SK-N-SH (cell line): Measurements from ENCODE around the gene MRPL49. TPM values are rescaled to one million over a fixed set of nuclear protein-coding genes. Genes with fewer than 3 reads are reported as not detected.

Experiments
- CTCF ChIA-PET: fragments of 300-600, 350-600 bp; formaldehyde crosslinking; extraction: SDS; loops from one replicate; lab custom pipeline; 2021; lab: Yijun Ruan, JAX
- POLR2A ChIA-PET: fragments of 350-600 bp; sonication (Branson Sonifier 250); formaldehyde crosslinking; extraction: SDS; loops from one replicate; lab custom pipeline; 2020; ENCODE audit warnings: antibody characterized with exemption, inconsistent platforms; lab: Yijun Ruan, JAX
- DNase-seq: peaks from one replicate; pipeline ENCODE4 v3.0.0; 2012
- H2AFZ ChIP-seq: fragments of 200-600 bp; sonication (generic); 2 replicates; pipeline ENCODE4 v1.8.1; 2016; ENCODE audit warnings: antibody characterized with exemption, mild to moderate bottlenecking, low read depth
- H3F3A ChIP-seq: fragments of 200-600 bp; sonication (generic); replicated peaks from 2 replicates; pipeline ENCODE3; 2016; ENCODE audit warnings: antibody characterized with exemption, mild to moderate bottlenecking; ENCODE audit not compliant: insufficient read depth
- H3K27ac ChIP-seq, 2 experiments: fragments of 200-500 bp in 1 of 2; fragments of 200-600 bp in 1 of 2; sonication (Bioruptor generic) in 1 of 2; sonication (generic), shearing (Covaris generic) in 1 of 2; 2 replicates each; pipeline versions ENCODE4 v1.5.1 to v1.6.1; 2014 to 2016; ENCODE audit warnings: low read depth in 2 of 2, inconsistent platforms in 1 of 2, low read length in 1 of 2, mild to moderate bottlenecking in 1 of 2, mixed read lengths in 1 of 2
- H3K27me3 ChIP-seq: fragments of 200-600 bp; sonication (generic), shearing (Covaris generic); 2 replicates; pipeline ENCODE4 v1.6.1; 2016; ENCODE audit warnings: mixed run types; ENCODE audit not compliant: insufficient read depth
- H3K36me3 ChIP-seq, 2 experiments: fragments of 200-500 bp in 1 of 2; fragments of 200-600 bp in 1 of 2; sonication (Bioruptor generic) in 1 of 2; sonication (generic) in 1 of 2; replicated peaks in 1 of 2; 2 replicates each; pipeline versions ENCODE3 to v1.5.1; 2014 to 2016; ENCODE audit warnings: low read length in 1 of 2, mild to moderate bottlenecking in 1 of 2; ENCODE audit not compliant: insufficient read depth in 2 of 2, control insufficient read depth in 1 of 2
- H3K4me1 ChIP-seq, 2 experiments: fragments of 200-500 bp in 1 of 2; fragments of 200-600 bp in 1 of 2; sonication (Bioruptor generic) in 1 of 2; sonication (generic), shearing (Covaris generic) in 1 of 2; 2 replicates each; pipeline versions ENCODE4 v1.5.1 to v1.6.1; 2014 to 2016; ENCODE audit warnings: low read depth in 1 of 2, low read length in 1 of 2, mixed run types in 1 of 2; ENCODE audit not compliant: insufficient read depth in 2 of 2, control insufficient read depth in 1 of 2
- H3K4me2 ChIP-seq: fragments of 200-600 bp; sonication (generic), shearing (Covaris generic); 2 replicates; pipeline ENCODE4 v1.6.1; 2017; ENCODE audit warnings: mixed run types
- H3K4me3 ChIP-seq, 2 experiments: fragments of 200-500 bp in 1 of 2; fragments of 200-600 bp in 1 of 2; sonication (Bioruptor generic) in 1 of 2; sonication (generic), shearing (Covaris generic) in 1 of 2; 2 replicates each; pipeline versions ENCODE4 v1.5.1 to v1.8.1; 2014 to 2016; ENCODE audit warnings: low read depth in 2 of 2, inconsistent platforms in 1 of 2, low read length in 1 of 2, mild to moderate bottlenecking in 1 of 2, mixed read lengths in 1 of 2, moderate library complexity in 1 of 2
- H3K79me2 ChIP-seq: fragments of 200-600 bp; sonication (generic); 2 replicates; pipeline ENCODE4 v1.8.1; 2017; ENCODE audit warnings: mild to moderate bottlenecking; ENCODE audit not compliant: insufficient read depth
- H3K9ac ChIP-seq: fragments of 200-600 bp; sonication (generic); 2 replicates; pipeline ENCODE4 v1.6.1; 2017; ENCODE audit warnings: mixed run types
- H3K9me2 ChIP-seq: fragments of 200-600 bp; sonication (generic); 2 replicates; pipeline ENCODE4 v1.6.1; 2017; ENCODE audit warnings: mixed run types
- H3K9me3 ChIP-seq: fragments of 200-600 bp; sonication (generic); 2 replicates; pipeline ENCODE4 v1.6.1; 2017; ENCODE audit warnings: mixed run types, mild to moderate bottlenecking, moderate library complexity
- H4K20me1 ChIP-seq: fragments of 200-600 bp; sonication (generic); 2 replicates; pipeline ENCODE4 v1.6.1; 2017; ENCODE audit warnings: mild to moderate bottlenecking, mixed run types; ENCODE audit not compliant: insufficient read depth
- CHD2 ChIP-seq: fragments of 150-350 bp; IDR thresholded peaks from 2 replicates; pipeline ENCODE4 v1.6.1; 2018; ENCODE audit warnings: low read length; ENCODE audit not compliant: partially characterized antibody
- ELF1 ChIP-seq: IDR thresholded peaks from 2 replicates; pipeline ENCODE4 v1.4.0; 2012
- EP300 ChIP-seq, 2 experiments: IDR thresholded peaks; 2 replicates each; pipeline versions ENCODE4 v1.4.0 to v1.6.1; 2012; ENCODE audit warnings: borderline replicate concordance in 1 of 2, low read depth in 1 of 2, low read length in 1 of 2
- EZH2phosphoT487 ChIP-seq: fragments of 200-600 bp; sonication (generic); IDR thresholded peaks from 2 replicates; pipeline ENCODE4 v1.6.1; 2017; ENCODE audit warnings: low read depth, mixed run types, mild to moderate bottlenecking, antibody characterized with exemption, moderate library complexity, borderline replicate concordance
- FOXM1 ChIP-seq: IDR thresholded peaks from 2 replicates; pipeline ENCODE4 v1.4.0; 2012; ENCODE audit warnings: low read depth, mild to moderate bottlenecking
- GABPA ChIP-seq: IDR thresholded peaks from 2 replicates; pipeline ENCODE4 v1.4.0; 2012; ENCODE audit warnings: low read depth, mild to moderate bottlenecking
- MEF2A ChIP-seq: IDR thresholded peaks from 2 replicates; pipeline ENCODE4 v1.4.0; 2012; ENCODE audit warnings: low read depth, borderline replicate concordance
- NFIC ChIP-seq: IDR thresholded peaks from 2 replicates; pipeline ENCODE4 v1.4.0; 2012; ENCODE audit warnings: borderline replicate concordance
- RAD21 ChIP-seq: IDR thresholded peaks from 2 replicates; pipeline ENCODE4 v1.6.1; 2012; ENCODE audit warnings: mild to moderate bottlenecking, low read length
- RXRA ChIP-seq: IDR thresholded peaks from 2 replicates; pipeline ENCODE4 v1.4.0; 2012; ENCODE audit warnings: low read depth, mild to moderate bottlenecking, borderline replicate concordance
- TAF1 ChIP-seq: IDR thresholded peaks from 2 replicates; pipeline ENCODE4 v1.6.1; 2012; ENCODE audit warnings: low read depth, mild to moderate bottlenecking, low read length, moderate library complexity, borderline replicate concordance
- TCF12 ChIP-seq: IDR thresholded peaks from 2 replicates; pipeline ENCODE4 v1.4.0; 2012
- TEAD4 ChIP-seq: IDR thresholded peaks from 2 replicates; pipeline ENCODE4 v1.4.0; 2012; ENCODE audit warnings: mild to moderate bottlenecking, borderline replicate concordance; ENCODE audit not compliant: insufficient read depth
- USF1 ChIP-seq: IDR thresholded peaks from 2 replicates; pipeline ENCODE4 v1.4.0; 2012; ENCODE audit warnings: low read depth, borderline replicate concordance
- WGBS: methylation state at CpG from one replicate; pipeline ENCODE4 v1.1.6; 2017; ENCODE audit warnings: low lambda C conversion rate; 5-methylcytosine and 5-hydroxymethylcytosine counted together
- polyA plus RNA-seq, 3 experiments: library from polyadenylated mRNA; depleted of rRNA; stranded (reverse); fragments of >200 nt; gene quantifications; 2 replicates each; pipeline ENCODE4 v1.2.3, GENCODE V29; 2012
- TF ChIP-seq, protein P1 (sequence below): fragments of 150-350 bp; IDR thresholded peaks from 2 replicates; pipeline ENCODE4 v1.6.1; 2017; ENCODE audit warnings: antibody characterized with exemption, low read length, low read depth, borderline replicate concordance
- TF ChIP-seq, protein P2 (sequence below): IDR thresholded peaks from 2 replicates; pipeline ENCODE4 v1.6.1; 2012; ENCODE audit warnings: mild to moderate bottlenecking, low read depth, low read length, moderate library complexity
- TF ChIP-seq, protein P3 (sequence below): IDR thresholded peaks from 2 replicates; pipeline ENCODE4 v1.4.0; 2012; ENCODE audit warnings: low read depth

MRPL49 gene
- polyA plus RNA-seq, 1 of the 3 experiments (the other 2 are of a cell fraction): 56.7 TPM

GRCh38 chr11:65114538-65115171 lies 7.5 kb upstream of the MRPL49 start (continued):
- TF ChIP-seq MEF2A: no peak
- no peak for TF ChIP-seq RXRA

DNA sequence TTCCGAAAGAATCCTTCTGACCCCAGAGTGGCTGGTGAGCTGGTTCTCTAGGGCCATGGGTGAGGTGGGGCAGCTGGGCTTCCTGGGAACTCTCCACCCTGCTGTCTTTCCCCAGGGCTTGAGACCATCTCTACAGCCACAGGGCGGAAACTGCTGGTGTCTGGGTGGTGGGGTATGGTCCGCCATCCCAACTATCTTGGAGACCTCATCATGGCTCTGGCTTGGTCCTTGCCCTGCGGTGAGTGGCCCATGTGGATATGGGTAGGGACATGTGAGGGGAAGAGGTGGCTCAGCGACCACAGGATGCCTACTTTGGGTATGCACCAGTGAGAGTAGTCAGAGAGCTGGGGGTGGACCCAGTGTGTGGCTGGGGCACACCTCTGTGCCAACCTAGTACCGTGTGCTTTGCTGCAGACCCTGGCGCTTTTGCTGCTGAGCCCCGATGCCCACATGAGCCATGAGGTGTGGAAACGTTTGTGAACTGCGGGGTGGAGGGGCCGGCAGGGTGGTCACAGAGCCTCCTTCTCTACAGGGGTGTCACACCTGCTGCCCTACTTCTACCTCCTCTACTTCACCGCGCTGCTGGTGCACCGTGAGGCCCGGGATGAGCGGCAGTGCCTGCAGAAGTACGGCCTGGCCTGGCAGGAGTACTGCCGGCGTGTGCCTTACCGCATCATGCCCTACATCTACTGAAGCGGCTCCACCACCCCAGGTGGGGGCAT lies 6.6 kb upstream of the MRPL49 start:
- no peak for TF ChIP-seq MEF2A
- no peak for TF ChIP-seq EP300 (IDR thresholded peaks at IDR 0.05; ENCODE audit: borderline replicate concordance in 1 of 2, low read depth in 1 of 2, low read length in 1 of 2)
- TF ChIP-seq EZH2phosphoT487: no peak
- TF ChIP-seq USF1: no peak
- no peak for TF ChIP-seq RAD21
- no peak for TF ChIP-seq TEAD4
- TF ChIP-seq CHD2: no peak
- TF ChIP-seq, protein P1, sequence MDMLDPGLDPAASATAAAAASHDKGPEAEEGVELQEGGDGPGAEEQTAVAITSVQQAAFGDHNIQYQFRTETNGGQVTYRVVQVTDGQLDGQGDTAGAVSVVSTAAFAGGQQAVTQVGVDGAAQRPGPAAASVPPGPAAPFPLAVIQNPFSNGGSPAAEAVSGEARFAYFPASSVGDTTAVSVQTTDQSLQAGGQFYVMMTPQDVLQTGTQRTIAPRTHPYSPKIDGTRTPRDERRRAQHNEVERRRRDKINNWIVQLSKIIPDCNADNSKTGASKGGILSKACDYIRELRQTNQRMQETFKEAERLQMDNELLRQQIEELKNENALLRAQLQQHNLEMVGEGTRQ: no peak
- TF ChIP-seq, protein P2, sequence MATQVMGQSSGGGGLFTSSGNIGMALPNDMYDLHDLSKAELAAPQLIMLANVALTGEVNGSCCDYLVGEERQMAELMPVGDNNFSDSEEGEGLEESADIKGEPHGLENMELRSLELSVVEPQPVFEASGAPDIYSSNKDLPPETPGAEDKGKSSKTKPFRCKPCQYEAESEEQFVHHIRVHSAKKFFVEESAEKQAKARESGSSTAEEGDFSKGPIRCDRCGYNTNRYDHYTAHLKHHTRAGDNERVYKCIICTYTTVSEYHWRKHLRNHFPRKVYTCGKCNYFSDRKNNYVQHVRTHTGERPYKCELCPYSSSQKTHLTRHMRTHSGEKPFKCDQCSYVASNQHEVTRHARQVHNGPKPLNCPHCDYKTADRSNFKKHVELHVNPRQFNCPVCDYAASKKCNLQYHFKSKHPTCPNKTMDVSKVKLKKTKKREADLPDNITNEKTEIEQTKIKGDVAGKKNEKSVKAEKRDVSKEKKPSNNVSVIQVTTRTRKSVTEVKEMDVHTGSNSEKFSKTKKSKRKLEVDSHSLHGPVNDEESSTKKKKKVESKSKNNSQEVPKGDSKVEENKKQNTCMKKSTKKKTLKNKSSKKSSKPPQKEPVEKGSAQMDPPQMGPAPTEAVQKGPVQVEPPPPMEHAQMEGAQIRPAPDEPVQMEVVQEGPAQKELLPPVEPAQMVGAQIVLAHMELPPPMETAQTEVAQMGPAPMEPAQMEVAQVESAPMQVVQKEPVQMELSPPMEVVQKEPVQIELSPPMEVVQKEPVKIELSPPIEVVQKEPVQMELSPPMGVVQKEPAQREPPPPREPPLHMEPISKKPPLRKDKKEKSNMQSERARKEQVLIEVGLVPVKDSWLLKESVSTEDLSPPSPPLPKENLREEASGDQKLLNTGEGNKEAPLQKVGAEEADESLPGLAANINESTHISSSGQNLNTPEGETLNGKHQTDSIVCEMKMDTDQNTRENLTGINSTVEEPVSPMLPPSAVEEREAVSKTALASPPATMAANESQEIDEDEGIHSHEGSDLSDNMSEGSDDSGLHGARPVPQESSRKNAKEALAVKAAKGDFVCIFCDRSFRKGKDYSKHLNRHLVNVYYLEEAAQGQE: no peak
- no peak for TF ChIP-seq TAF1
- no peak for TF ChIP-seq NFIC
- no peak for TF ChIP-seq FOXM1
- TF ChIP-seq GABPA: no peak
- no peak for TF ChIP-seq ELF1
- no peak for TF ChIP-seq RXRA
- no peak for TF ChIP-seq TCF12
- TF ChIP-seq, protein P3, sequence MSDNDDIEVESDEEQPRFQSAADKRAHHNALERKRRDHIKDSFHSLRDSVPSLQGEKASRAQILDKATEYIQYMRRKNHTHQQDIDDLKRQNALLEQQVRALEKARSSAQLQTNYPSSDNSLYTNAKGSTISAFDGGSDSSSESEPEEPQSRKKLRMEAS: no peak
- DNase-seq: no peak
- H3K9ac ChIP-seq: no peak overlapping the region
- ChIA-PET CTCF (interaction anchor here (1.1 to 3.2 kb wide), 4 partner anchors 15 to 269 kb away, joined by 3 to 23 read pairs (median 9); no protein-coding TSS in a partner anchor), POLR2A (interaction anchor here (1.5 to 3.4 kb wide), 4 partner anchors 19 to 101 kb away, joined by 5 to 25 read pairs (median 6); partner anchors contain the start of genes ARL2 and SYVN1)
- H2AFZ ChIP-seq: no peak overlapping the region
- peaks cover 16 to 52% of the 10 kb centered on the region in 2 experiments; a peak in 3 of 4 replicates for H3K4me1 ChIP-seq
- H3K27me3 ChIP-seq: no peaks in the 10 kb centered on the region
- H3K79me2 ChIP-seq: peaks cover 26% of the 10 kb centered on the region
- peaks cover 6% of the 10 kb centered on the region; the same call in 1 of the 2 replicates for H4K20me1 ChIP-seq
- no peak overlapping the region for H3K4me2 ChIP-seq
- H3K36me3 ChIP-seq: peaks cover 28 to 32% of the 10 kb centered on the region in 2 experiments
- WGBS: 91% methylated on average over 11 of the region's 21 CpGs
- H3F3A ChIP-seq: peaks cover 36% of the 10 kb centered on the region
- no peak overlapping the region for H3K4me3 ChIP-seq
- no peaks in the 10 kb centered on the region for H3K9me3 ChIP-seq
- H3K9me2 ChIP-seq: no peaks in the 10 kb centered on the region
- H3K27ac ChIP-seq: no peak overlapping the region; a peak in 1 of 4 replicates
